Stimulated activated CD8-positive, alpha-beta memory T cell treated with anti-CD3 and anti-CD28 coated beads, Interleukin-12 subunit alpha, Interleukin-12 subunit beta, amount 100 ng/mL, for 24 hours (primary cell): ENCODE results near the gene HSD3B7.

Experiments
- DNase-seq: peaks from one replicate; pipeline ENCODE4 v3.0.0-alpha.2; 2020; ENCODE audit errors: extremely low read depth

HSD3B7 gene

DNA sequence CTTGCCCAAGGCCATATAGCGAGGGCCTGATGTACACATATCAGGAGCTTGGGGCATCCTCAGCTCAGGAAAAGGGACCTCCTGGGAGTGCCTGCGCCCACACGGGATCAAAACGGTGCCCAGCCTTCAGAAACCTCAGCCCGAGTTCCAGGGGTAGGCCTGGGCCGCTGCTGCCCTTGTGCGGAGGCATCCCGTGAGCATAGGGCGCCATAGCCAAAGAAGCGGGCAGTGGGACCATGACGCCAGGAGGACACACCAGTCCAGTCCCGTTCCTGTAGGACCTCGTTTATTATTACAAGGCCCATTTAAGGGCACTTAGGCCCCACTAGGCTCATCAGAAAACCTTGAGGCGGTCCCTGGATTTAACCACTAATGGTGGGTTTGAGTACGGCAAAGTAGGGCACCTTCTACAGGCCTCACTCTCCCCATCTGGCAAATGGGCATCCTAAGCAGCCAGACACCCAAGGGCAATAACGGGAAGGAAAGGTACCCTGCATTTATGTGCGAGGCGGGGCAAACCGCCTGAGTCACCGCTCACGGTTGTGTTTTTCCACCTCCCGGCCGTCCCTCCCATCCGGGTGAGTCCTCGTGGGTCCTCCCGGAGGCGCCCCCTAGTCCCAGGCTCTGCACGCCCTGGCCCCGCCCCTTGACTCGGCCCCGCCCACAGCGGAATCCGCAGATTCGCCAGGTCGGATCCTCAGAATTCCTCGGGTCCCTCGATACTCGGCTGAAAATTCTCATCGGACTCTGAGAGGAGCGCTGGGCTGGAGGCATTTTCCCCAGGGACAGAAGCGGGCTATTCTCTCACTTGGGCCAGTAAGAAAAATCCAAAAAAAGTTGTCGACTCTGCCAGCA, 28.2 kb upstream of the HSD3B7 start:
- peak; percentile 82 for DNase-seq

DNA sequence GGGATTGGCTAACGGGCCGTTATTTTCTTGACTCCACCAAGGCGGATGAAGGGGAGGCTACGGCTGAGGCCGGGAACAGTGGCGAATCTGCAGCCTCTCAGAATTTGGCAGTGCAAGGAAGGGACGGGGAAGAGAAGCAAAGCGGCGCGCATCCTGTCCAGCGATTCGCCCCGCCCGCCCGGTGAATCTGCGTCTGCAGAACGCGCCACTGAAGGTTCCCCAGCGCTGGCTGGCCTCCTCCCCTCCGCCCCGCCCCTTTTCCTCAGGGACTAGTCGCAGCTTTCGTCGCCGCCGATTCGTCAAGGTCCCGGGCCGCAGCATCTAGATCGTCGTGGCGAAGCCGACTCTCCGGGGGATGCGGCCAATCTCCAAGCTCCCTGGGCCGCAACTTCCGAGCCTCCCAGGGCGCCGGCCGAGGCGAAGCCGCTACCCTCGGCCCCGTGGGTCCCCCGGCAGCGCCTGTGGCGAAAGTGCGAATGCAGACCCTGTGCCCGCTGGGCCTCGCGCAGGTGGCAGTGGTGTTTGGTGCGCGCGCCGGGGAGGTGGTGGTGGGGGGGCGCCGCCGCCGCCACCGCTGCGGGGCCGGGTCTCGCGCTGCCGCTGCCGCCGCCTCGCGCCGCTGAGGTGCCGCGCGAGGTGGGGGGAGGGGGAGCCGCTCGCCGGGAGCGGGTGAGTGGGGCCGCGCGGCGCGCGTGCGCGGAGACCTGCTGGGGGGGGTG, 27.4 kb upstream of the HSD3B7 start, which contains the start of gene SETD1A:
TSS of gene SETD1A (plus strand) at position 299 of the 719 bp plus-strand sequence. CDS start 978 bp downstream, outside the sequence.
- peak; percentile 98 for DNase-seq

DNA sequence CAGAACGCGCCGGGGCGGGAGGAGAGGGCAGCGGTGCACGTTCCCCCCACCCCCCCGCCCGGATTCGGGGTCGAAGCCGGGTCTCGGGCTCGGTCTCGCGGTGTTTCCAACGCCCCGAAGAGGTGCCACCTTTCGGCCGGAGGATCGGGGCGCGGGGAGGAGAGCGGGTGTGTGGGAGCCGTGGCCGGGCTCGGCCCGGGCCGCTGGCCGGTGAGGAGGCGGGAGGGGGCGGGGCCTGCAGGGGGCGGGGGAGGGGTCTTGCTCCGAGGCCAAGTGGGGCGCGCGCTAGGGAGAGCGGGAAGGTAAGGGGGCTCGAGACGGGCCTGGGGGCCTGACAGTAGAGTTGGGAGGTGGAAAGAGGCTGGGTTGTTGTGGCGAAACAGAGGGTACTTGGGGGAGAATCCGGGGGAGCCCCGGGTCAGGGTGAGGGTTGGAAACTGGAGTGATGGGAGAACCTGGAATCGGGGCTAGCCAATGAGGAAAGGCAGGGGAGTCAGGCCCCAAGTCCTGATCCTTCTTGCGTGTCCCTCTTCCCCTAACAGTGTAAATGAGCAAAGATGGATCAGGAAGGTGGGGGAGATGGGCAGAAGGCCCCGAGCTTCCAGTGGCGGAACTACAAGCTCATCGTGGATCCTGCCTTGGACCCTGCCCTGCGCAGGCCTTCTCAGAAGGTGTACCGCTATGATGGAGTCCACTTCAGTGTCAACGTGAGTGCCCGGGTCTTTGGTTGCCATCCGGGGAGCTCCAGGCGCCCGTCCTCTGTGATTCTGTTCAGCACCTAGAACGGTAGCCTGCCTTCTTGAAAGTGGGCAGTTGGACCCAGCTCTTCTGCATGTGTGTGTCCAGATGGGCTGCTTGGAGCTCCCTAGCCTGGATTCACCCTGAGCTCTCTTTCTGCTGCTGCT, 26.6 kb upstream of the HSD3B7 start:
- DNase-seq, result no peak

DNA sequence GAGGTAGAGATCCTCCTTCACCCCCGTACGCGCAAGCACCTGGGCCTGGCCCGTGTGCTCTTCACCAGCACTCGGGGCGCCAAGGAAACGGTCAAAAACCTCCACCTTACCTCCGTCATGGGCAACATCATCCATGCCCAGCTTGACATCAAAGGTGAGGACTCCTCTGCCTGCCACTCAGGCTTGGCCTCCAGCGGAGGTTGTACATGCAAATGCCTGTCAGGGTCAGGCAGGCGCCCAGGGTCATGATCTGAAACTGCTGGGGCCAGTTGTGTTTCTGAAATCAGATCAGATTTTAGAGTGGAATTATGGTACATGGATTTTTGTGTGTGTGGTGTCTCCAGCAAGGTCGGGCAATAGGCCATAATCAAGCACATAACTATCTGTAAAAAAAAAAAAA, 23.6 kb upstream of the HSD3B7 start:
- DNase-seq, result no peak

DNA sequence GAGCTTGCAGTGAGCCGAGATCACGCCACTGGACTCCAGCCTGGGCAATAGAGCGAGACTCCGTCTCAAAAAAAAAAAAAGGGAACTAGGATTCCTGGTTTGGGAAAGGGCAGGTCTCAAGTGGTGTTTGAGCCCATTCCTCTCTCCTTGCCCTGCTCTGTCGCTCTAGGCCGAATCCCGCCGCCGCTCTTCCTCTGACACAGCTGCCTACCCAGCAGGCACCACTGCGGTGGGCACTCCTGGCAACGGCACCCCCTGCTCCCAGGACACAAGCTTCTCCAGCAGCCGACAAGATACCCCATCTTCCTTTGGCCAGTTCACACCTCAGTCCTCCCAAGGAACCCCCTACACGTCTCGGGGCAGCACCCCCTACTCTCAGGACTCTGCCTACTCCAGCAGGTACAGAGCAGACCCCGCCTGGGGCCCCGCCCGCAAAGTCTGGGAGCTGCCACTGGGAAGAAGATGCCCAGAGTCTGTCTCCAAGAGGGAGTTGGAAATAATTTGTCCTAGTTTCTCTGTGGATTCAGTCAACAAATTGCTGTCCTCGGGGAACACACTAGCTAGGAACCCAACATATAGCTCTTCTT, 21.0 kb upstream of the HSD3B7 start:
- no peak for DNase-seq

DNA sequence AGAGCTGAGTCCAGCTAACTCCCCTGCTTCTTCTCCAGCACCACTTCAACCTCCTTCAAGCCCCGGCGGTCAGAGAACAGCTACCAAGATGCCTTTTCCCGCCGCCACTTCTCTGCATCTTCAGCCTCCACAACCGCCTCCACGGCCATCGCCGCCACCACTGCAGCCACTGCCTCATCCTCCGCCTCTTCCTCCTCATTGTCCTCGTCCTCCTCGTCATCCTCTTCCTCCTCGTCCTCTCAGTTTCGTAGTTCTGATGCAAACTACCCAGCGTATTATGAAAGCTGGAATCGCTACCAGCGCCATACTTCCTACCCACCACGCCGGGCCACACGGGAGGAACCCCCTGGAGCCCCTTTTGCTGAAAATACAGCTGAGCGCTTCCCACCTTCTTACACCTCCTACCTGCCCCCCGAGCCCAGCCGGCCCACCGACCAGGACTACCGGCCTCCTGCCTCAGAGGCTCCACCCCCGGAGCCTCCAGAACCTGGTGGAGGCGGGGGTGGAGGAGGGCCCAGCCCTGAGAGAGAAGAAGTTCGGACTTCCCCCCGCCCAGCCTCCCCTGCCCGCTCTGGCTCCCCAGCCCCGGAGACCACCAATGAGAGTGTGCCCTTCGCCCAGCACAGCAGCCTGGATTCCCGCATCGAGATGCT, 20.3 kb upstream of the HSD3B7 start:
- DNase-seq, result no peak

DNA sequence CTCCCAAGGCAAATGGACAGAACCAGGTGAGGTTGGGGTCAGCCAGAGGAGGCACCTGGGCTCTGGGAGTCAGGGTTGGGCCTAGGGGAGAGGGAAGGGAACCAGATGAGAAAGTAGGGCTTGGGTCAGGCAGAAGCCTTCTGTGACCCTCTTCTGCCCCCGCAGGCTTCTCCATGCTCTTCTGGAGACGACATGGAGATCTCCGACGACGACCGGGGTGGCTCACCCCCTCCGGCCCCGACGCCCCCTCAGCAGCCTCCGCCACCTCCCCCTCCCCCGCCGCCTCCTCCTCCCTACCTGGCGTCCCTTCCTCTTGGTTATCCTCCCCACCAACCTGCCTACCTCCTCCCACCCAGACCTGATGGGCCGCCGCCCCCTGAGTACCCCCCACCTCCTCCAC, 19.6 kb upstream of the HSD3B7 start:
- no peak for DNase-seq

DNA sequence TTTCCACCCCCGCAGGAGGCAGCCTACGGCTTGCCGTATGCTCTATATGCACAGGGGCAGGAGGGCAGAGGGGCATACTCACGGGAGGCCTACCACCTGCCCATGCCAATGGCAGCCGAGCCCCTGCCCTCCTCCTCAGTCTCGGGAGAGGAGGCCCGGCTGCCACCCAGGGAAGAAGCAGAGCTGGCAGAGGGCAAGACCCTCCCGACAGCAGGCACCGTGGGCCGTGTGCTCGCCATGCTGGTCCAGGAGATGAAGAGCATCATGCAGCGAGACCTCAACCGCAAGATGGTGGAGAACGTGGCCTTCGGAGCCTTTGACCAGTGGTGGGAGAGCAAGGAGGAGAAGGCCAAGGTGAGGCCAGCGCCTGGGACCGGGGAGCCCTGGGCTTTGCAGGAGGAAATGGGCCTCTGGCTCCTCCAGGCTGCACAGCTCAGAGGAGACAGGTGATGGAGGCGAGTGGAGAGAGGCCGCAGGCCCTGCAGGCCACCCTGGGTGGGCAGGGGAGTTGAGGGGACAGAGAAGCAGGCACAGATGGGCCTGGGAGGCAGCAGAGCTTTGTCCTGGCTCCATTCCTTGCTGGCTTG, 18.9 kb upstream of the HSD3B7 start:
- no peak for DNase-seq

DNA sequence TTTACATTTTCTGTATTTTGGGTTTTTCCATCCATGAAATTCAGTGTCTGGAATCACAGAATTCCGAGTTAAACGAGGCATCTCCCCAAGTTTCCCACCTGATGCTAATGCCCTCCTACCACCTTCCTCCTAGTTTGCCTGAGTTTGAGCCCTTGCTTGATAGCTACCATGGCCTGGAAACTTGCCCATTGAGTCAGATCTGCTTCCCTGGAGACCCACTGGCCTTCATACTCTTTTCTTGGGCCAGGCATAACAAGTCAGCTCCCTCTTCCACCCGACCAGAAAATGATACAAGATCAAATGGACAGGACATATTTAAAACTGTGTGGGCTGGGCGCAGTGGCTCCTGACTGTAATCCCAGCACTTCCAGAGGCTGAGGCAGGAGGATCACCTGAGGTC, 17.2 kb upstream of the HSD3B7 start:
- DNase-seq, result no peak

DNA sequence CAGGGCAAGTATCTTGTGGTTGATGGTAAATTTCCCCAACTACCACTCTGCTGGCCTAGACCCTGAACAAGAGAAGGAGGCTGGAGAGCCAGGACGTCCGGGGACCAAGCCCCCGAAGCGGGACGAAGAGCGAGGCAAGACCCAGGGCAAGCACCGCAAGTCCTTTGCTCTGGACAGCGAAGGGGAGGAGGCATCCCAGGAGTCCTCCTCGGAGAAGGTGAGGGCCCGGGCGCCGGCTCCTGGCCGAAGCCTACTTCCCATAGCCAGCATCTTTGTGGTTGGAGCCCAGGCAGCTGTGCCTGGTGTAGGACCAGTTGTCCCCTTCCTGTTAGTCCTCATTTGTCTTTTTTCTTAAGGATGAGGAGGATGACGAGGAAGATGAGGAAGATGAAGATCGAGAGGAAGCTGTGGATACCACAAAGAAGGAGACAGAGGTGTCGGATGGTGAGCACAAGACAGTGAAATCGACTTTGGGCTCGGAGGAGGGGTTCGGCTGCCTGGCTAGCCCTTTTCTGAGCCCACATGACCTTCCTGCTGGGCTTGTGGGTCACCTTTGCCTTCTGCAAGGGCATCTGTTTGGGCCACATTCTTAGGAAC, 15.7 kb upstream of the HSD3B7 start:
- no peak for DNase-seq

DNA sequence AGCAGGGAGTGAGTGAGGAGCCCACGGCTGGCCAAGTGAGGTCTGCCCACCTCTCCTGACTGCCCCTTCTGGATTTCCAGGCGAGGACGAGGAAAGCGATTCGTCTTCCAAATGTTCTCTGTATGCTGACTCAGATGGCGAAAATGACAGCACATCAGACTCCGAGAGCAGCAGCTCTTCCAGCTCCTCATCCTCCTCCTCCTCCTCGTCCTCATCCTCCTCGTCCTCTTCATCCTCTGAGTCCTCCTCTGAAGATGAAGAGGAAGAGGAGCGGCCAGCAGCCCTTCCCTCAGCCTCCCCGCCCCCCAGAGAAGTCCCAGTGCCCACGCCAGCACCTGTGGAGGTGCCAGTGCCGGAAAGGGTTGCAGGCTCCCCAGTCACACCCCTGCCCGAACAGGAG, 13.7 kb upstream of the HSD3B7 start:
- no peak for DNase-seq

DNA sequence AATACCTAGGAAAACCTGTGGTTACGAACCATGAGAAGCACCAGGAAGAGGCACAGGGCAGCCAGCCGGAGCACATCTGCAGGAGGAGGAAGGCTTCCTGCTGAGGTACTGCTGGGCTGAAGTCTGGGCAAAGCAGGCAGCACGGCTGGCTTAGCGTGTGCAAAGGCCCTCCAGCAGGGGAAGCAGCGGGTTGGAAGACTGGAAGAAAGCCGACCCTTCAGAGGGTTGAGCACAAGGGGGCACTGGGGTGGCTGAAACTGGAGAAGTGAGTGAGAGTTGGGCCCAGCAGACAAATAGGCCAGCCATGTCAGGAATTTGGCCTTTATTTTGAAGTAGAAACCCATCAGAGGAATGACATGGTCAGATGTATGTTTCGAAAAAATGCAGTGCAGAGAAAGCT, 12.1 kb upstream of the HSD3B7 start:
- DNase-seq, result no peak

DNA sequence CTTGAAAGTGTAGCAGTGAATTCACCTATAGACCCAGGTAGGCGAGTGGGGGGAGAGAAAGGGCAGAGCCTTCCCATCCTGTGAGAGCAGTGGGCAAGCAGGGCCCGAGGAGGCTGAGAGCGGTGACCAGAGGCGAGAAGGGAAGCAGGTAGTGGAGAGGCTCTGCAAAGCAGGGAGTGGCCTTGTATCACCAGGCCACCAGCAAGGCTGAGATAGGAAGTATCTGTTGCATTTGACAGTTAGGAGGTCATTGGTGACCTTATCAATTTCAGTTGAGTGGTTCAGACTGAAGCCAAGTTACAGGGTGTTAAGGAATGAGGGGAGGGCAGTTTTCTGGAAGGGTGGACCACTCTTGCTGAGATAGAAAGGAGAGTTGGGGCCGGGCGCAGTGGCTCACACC, 10.7 kb upstream of the HSD3B7 start:
- DNase-seq, result no peak

DNA sequence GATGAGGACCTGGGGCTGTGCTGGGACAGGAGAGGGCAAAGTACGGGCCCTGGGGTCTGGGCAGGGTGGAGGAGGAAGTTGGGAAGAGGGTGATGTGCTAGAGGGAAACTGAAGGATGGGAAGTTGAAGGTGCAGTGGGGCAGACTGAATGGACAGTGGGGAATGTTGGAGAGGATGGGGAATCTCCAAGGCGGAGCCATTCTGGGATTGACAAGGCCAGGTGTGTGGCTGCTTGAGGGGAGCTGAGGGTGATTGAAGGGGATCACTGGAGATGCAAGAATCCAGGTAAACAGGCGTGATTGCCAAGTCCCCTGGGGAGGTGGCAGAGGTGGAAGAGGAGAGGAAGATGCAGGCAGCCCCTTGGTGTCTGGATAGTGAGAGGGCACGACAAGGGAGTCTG, 8.5 kb upstream of the HSD3B7 start:
- no peak for DNase-seq

DNA sequence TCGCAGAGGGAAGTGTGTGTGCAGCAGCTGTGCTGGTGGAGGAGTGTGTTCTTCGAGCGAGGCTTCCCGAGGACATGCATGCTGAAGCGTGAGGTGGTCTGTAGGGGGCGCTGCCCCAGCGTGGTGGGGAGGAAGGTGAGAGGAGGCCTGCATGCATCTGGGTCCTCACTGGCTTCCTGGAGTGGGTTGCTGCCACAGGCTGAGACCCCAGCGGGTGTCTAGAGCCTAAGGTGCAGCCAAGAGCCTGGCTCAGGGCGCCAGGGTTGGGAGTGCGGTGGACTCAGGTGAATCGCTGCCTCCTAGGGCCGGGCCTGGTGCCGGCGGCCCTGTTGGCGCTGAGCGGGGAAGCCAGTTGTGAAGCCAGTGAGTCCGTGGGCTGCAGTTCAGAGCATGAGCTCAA, 7.5 kb upstream of the HSD3B7 start:
- DNase-seq, result no peak

DNA sequence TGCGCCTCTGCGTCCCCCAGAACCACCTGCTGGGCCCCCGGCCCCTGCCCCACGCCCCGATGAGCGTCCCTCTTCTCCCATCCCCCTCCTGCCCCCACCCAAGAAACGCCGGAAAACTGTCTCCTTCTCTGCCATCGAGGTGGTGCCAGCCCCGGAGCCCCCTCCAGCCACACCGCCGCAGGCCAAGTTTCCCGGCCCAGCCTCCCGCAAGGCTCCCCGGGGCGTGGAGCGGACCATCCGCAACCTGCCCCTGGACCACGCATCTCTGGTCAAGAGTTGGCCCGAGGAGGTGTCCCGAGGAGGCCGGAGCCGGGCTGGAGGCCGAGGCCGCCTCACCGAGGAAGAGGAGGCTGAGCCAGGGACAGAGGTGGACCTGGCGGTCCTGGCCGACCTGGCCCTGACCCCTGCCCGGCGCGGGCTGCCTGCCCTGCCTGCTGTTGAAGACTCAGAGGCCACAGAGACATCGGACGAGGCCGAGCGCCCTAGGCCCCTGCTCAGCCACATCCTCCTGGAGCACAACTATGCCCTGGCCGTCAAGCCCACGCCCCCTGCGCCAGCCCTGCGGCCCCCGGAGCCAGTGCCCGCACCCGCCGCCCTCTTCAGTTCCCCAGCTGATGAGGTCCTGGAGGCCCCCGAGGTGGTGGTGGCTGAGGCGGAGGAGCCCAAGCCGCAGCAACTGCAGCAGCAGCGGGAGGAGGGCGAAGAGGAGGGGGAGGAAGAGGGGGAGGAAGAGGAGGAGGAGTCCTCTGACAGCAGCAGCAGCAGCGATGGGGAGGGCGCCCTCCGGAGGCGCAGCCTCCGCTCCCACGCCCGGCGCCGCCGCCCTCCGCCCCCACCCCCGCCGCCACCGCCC, 5.6 kb upstream of the HSD3B7 start:
- DNase-seq, result no peak

DNA sequence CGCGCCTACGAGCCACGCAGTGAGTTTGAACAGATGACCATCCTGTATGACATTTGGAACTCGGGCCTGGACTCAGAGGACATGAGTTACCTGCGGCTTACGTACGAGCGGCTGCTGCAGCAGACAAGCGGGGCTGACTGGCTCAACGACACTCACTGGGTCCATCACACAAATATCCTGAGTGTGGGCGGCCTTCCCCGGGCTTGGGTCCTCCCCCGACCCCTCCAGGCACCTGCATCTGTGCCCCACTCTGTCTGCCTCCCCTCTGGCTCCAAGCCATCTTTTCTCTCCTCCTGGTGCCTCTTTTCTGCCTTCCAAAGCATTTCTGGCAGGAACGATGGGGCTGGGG, 5.0 kb upstream of the HSD3B7 start:
- no peak for DNase-seq

DNA sequence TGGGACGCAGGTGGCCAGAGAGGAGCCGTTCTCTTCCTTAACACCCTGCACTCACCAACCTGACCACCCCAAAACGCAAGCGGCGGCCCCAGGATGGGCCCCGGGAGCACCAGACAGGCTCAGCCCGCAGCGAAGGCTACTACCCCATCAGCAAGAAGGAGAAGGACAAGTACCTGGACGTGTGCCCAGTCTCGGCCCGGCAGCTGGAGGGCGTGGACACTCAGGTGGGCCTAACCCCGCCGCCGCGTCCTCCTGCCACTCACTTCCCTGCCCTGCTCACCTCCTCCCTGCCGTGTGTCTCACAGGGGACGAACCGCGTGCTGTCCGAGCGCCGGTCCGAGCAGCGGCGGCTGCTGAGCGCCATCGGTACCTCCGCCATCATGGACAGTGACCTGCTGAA, 4.6 kb upstream of the HSD3B7 start:
- DNase-seq, result no peak

DNA sequence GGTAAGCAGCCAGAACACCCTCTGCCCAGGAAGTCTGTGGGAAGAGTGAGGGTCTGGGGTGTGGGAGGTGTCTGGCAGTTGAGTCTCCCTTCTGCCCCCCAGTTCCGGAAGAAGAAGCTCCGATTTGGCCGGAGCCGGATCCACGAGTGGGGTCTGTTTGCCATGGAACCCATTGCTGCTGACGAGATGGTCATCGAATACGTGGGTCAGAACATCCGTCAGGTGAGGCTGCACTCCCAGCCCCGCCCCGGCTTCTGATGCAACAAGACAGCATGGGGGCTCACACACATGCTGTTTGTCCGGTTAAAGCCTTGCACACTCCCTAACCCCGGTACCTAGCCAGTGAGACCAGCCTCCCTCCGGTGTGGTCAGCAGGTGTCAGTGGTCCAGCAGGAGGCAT, 4.0 kb upstream of the HSD3B7 start:
- no peak for DNase-seq
